Measurements from ENCODE around the gene SIN3A. TPM values are rescaled to one million over a fixed set of nuclear protein-coding genes. Genes with fewer than 3 reads are reported as not detected.

SIN3A gene
- total and polyA plus RNA-seq, 2 of the 8 experiments (the other 6 are each of a cell fraction or from before 2014, with no cell fraction given): 69.5 to 109 TPM

DNA sequence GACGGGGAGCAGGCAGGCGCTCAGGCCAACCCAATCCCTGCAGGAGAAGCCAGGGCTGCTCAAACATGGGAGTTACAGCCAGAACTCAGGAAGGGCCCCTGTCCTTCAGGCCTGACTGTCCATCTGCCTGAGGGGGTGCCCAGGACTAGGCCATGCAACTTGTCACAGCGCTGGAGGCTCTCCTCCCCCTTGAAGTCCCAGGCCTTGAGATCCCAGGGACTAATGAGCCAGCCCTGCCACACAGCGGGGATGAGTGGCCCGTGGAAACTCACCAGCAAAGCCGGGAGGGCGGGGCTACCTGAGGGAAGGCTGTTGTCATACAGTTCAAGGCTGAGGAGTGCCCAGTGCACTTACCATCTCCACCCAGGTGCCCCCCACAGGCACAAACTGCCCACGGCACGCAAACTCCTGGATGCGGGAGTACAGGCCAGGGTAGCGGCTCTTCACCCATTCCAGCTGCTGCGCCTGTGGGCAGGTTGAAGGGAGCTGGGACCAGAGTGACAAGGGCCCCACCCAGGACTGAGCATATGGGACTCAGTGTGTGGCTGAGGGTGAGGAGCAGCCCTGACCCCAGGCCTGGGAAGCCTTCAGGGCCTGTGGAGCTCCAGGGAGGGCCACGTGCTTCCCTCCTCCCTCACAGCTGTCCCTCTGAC lies 89.4 kb downstream of the SIN3A start:
- ChIA-PET CTCF (ENCODE audit: partially characterized antibody) (interaction anchor here (0.9 to 1.8 kb wide), 4 partner anchors 8 to 54 kb away, joined by 3 to 11 read pairs (median 4); no protein-coding TSS in a partner anchor), POLR2A (ENCODE audit: partially characterized antibody) (interaction anchor here (1.3 to 6.5 kb wide), 3 partner anchors 12 to 91 kb away, joined by 4 to 69 read pairs (median 4); partner anchors contain the start of gene NEIL1)
- H3K9ac ChIP-seq (replicated peaks in 1 of 4; ENCODE audit: extremely low read depth in 1 of 4, low read depth in 3 of 4, low read length in 3 of 4): no peak overlapping the region
- no peaks in the 10 kb centered on the region for H3K9me3 ChIP-seq (ENCODE audit: insufficient read depth in 2 of 2, low read depth in 1 of 2, low read length in 1 of 2)
- no peaks in the 10 kb centered on the region for H3K79me2 ChIP-seq (ENCODE audit: control insufficient read depth in 1 of 2, insufficient read depth in 2 of 2, low read length in 2 of 2)
- no peak overlapping the region for H3K4me2 ChIP-seq (ENCODE audit: insufficient read depth in 1 of 2, low read depth in 2 of 2, low read length in 2 of 2)
- H2BK12ac ChIP-seq (ENCODE audit: low read depth, low read length): no peak overlapping the region
- H3K18ac ChIP-seq (ENCODE audit: extremely low read depth, low read length): no peak overlapping the region
- H4K91ac ChIP-seq (replicated peaks; ENCODE audit: insufficient read length, low read length): no peak overlapping the region
- H3K4me3 ChIP-seq (ENCODE audit: extremely low read depth in 1 of 4, insufficient read depth in 2 of 4, low read depth in 3 of 4, low read length in 4 of 4): no peak overlapping the region
- DNase-seq (ENCODE audit: low read depth in 1 of 2, low spot score in 2 of 2) (no peak), FAIRE-seq (no peak)
- H4K20me1 ChIP-seq (replicated peaks in 1 of 2; ENCODE audit: control insufficient read depth in 1 of 2, insufficient read depth in 2 of 2, low read length in 2 of 2): peaks cover 0 to 5% of the 10 kb centered on the region in 2 experiments
- no peak overlapping the region for H2BK5ac ChIP-seq (ENCODE audit: low read depth, low read length)
- no peak overlapping the region for H3K27ac ChIP-seq (ENCODE audit: low read depth, low read length)
- no peak overlapping the region for H3K14ac ChIP-seq (ENCODE audit: insufficient read length)
- no peak overlapping the region for H3K4ac ChIP-seq (replicated peaks; ENCODE audit: insufficient read length, low read depth, low read length)
- H4K8ac ChIP-seq (ENCODE audit: extremely low read depth, insufficient read depth, low read length): no peak overlapping the region; the same call in none of the 2 replicates
- no peak overlapping the region for H4K5ac ChIP-seq (ENCODE audit: insufficient read length, low read depth, low read length)
- H3K79me1 ChIP-seq (ENCODE audit: low read depth, low read length): no peaks in the 10 kb centered on the region
- no peak overlapping the region for H3K56ac ChIP-seq (replicated peaks; ENCODE audit: insufficient read length, low read depth, low read length)
- no peaks in the 10 kb centered on the region for H3K23me2 ChIP-seq (ENCODE audit: low read depth, low read length)
- H2BK20ac ChIP-seq (ENCODE audit: low read length): no peak overlapping the region
- no peak for TF ChIP-seq FOSL1 (IDR thresholded peaks at IDR 0.05; ENCODE audit: insufficient read depth, low read depth, low read length)
- no peak for TF ChIP-seq EGR1 (IDR thresholded peaks at IDR 0.05; ENCODE audit: borderline replicate concordance, low read depth, low read length)
- TF ChIP-seq TBP (IDR thresholded peaks at IDR 0.05; ENCODE audit: low read depth, low read length): no peak
- no peak for TF ChIP-seq SIN3A (conservative IDR thresholded peaks at IDR 0.05 in 1 of 2, IDR thresholded peaks at IDR 0.05 in 1 of 2; ENCODE audit: low read depth in 1 of 2, low read length in 2 of 2)
- no peak for TF ChIP-seq JUN (IDR thresholded peaks at IDR 0.05; ENCODE audit: low read depth, low read length)
- H2BK15ac ChIP-seq (ENCODE audit: low read length): no peak overlapping the region
- no peak overlapping the region for H2BK120ac ChIP-seq (replicated peaks; ENCODE audit: low read depth, low read length)
- H3K4me1 ChIP-seq (replicated peaks in 1 of 4; ENCODE audit: control insufficient read depth in 3 of 4, insufficient read depth in 4 of 4, low read length in 3 of 4): no peaks in the 10 kb centered on the region
- no peak overlapping the region for H3K23ac ChIP-seq (ENCODE audit: insufficient read length)
- no peak overlapping the region for H2AFZ ChIP-seq (ENCODE audit: low read length)
- 91% methylated on average over 13 of the region's 13 CpGs; no CpG with 5 or more reads in 1 of the 2 experiments for WGBS, 2 experiments (ENCODE audit: extremely low coverage in 1 of 2, insufficient coverage in 1 of 2, insufficient read length in 1 of 2, insufficient replicate concordance in 2 of 2, low coverage in 1 of 2, low lambda C conversion rate in 2 of 2, missing lambda C conversion rate in 1 of 2)
- H2AK5ac ChIP-seq (ENCODE audit: low read depth, low read length): no peak overlapping the region
- H3K36me3 ChIP-seq (ENCODE audit: control insufficient read depth in 2 of 4, insufficient read depth in 4 of 4, low read length in 3 of 4): peaks cover 0 to 15% (median 5%) of the 10 kb centered on the region in 4 experiments; a peak in 5 of 8 replicates
- no peaks in the 10 kb centered on the region for H3K27me3 ChIP-seq (replicated peaks in 1 of 4; ENCODE audit: control insufficient read depth in 3 of 4, extremely low read depth in 1 of 4, insufficient read depth in 3 of 4, low read length in 3 of 4)

Data from H1 (cell line).